DMS79 (cell line): ENCODE data around the gene LILRB2.
"Not testable (repeated sequence)": the region's sequence is repeated elsewhere in the genome, so short reads cannot be mapped to it uniquely, and the experiment has no call there.

ENCODE experiments used
- DNase-seq: peaks from one replicate; lab custom pipeline; 2025; lab: John Stamatoyannopoulos, UW

The LILRB2 gene

GRCh38 chr19:54240372-54241336, 40.3 kb downstream of the LILRB2 start:
- not testable (repeated sequence) for DNase-seq

GRCh38 chr19:54239491-54240371, 41.2 kb downstream of the LILRB2 start:
- not testable (repeated sequence) for DNase-seq

- no peak for DNase-seq
Measured at GRCh38 chr19:54233941-54234340, 47.0 kb downstream of the LILRB2 start.

GRCh38 chr19:54231077-54231931, 49.6 kb downstream of the LILRB2 start:
- DNase-seq = peak; percentile 68

GRCh38 chr19:54230031-54230430, 50.9 kb downstream of the LILRB2 start:
- no peak for DNase-seq

GRCh38 chr19:54229146-54229545, 51.8 kb downstream of the LILRB2 start:
- no peak for DNase-seq

- DNase-seq = not testable (repeated sequence)
Measured at GRCh38 chr19:54224619-54225018, 56.3 kb downstream of the LILRB2 start.

- not testable (repeated sequence) for DNase-seq
Measured at GRCh38 chr19:54223937-54224281, 57.0 kb downstream of the LILRB2 start.
